Mononuclear cell (primary cell): ENCODE measurements around the gene ADGRG1. TPM values are rescaled to one million over a fixed set of nuclear protein-coding genes. Genes with fewer than 3 reads are reported as not detected.

Experiments used
- H3K27me3 ChIP-seq: 2 replicates; pipeline ENCODE4 v1.6.0; 2011; ENCODE audit warnings: low read length, control low read depth; ENCODE audit not compliant: insufficient read depth
- H3K4me1 ChIP-seq: 2 replicates; pipeline ENCODE4 v1.5.1; 2011; ENCODE audit warnings: mild to moderate bottlenecking, low read length, control low read depth; ENCODE audit not compliant: insufficient read depth
- H3K4me3 ChIP-seq: 2 replicates; pipeline ENCODE4 v1.5.1; 2011; ENCODE audit warnings: mild to moderate bottlenecking, low read length, moderate library complexity
- H3K9me3 ChIP-seq: 2 replicates; pipeline ENCODE4 v1.5.1; 2011; ENCODE audit warnings: low read depth, mild to moderate bottlenecking, control low read depth, low read length
- total RNA-seq: library from RNA; depleted of rRNA; stranded (reverse); fragments of >200 nt; gene quantifications from one replicate; pipeline ENCODE4 v1.2.3, GENCODE V29; 2012

The ADGRG1 gene
- total RNA-seq, 1 donor: 12.2 TPM

DNA sequence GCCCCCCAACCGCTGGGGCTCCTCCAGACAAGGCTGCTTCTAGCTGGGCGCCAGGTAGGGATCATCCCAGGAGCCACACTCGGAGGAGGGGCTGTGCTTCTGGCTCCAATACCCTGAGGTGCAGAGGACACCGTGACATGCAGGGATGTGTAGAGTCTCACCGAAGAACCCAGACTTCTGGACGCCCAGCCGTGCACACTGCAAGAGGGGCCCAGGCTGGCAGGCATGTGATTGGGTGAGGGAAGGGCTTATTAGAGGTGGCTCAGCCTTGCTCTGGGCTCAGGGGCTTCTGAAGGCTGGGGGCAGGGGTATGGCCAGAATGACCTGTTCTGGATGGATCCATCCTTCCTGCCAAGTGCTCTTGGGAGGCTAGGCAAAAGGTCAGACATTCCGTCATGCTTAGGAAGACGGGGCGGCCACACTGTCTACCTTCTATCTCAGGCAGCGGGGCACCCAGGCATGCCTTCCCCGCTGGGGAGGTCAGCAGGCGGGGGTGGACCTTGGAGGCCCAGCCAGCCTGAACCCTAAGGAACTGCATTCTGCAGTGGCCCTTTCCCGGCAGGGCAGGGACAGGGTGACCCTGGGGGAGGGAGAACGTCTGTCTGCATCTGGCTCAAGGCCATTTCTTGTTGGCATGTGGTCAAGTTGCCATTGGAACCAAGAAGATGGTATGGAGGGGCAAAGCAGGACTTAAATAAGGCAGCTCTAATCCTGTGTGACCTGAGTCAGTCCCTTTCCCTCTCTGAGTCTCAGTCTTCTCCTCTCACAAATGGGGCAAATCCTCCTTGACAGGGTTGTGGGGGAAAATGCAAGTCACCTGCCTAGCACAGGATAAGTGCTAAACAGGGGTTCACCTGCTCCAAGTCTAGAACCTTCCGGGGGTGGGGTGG lies 5.8 kb upstream of the ADGRG1 start:
- H3K4me1 ChIP-seq: no peaks in the 10 kb centered on the region
- no peaks in the 10 kb centered on the region for H3K27me3 ChIP-seq
- H3K9me3 ChIP-seq: no peaks in the 10 kb centered on the region
- no peak overlapping the region for H3K4me3 ChIP-seq

- H3K9me3 ChIP-seq: no peaks in the 10 kb centered on the region
- H3K4me3 ChIP-seq: no peak overlapping the region
- peaks cover 3% of the 10 kb centered on the region for H3K27me3 ChIP-seq
- H3K4me1 ChIP-seq: no peaks in the 10 kb centered on the region
Observed at GRCh38 chr16:57623251-57624043, 5.0 kb upstream of the ADGRG1 start.

GRCh38 chr16:57624044-57624688 lies 4.3 kb upstream of the ADGRG1 start:
- peaks cover 5% of the 10 kb centered on the region for H3K27me3 ChIP-seq
- no peaks in the 10 kb centered on the region for H3K4me1 ChIP-seq
- no peak overlapping the region for H3K4me3 ChIP-seq
- no peaks in the 10 kb centered on the region for H3K9me3 ChIP-seq

DNA sequence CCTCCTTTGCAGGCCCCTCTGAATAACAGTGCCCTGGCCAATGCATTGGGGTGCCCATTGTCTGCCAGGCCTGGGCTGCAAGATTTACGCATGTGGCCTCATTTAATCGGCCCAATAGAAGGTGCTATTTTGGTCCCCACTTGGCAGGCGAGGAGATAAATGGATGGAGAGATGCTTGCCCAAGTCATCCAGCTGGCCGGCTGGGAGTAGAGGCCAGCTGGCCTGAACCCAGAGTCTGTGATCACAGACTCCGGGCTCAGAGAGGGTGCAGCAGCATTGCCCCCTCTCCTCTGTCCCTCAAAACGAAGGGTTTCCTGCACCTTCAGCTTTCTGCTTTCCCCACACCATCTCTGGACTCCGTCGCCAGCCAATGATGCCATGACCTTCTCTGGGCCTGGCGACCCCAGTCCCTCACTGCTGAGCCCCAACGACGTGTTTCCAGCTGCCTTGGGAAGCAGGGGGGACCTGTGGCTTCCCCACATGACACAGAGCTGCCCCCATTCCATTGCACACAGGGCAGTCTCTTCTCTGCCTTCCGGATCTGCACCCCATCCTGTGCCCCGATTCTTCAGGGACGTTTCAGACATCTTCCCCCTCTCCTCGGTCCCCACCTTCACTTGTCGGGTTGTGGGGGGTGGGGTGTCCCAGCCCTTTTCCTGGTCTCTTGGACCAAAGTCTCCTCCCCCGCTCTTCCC lies 3.5 kb upstream of the ADGRG1 start:
- Histone ChIP-seq H3K4me1 (no peaks in the 10 kb centered on the region), H3K27me3 (peaks cover 10% of the 10 kb centered on the region), H3K9me3 (no peaks in the 10 kb centered on the region), H3K4me3 (no peak overlapping the region)

- no peaks in the 10 kb centered on the region for H3K4me1 ChIP-seq
- peaks cover 16% of the 10 kb centered on the region for H3K27me3 ChIP-seq
- H3K4me3 ChIP-seq: no peak overlapping the region
- H3K9me3 ChIP-seq: no peaks in the 10 kb centered on the region
Observed at GRCh38 chr16:57626420-57627170, 1.8 kb upstream of the ADGRG1 start.

DNA sequence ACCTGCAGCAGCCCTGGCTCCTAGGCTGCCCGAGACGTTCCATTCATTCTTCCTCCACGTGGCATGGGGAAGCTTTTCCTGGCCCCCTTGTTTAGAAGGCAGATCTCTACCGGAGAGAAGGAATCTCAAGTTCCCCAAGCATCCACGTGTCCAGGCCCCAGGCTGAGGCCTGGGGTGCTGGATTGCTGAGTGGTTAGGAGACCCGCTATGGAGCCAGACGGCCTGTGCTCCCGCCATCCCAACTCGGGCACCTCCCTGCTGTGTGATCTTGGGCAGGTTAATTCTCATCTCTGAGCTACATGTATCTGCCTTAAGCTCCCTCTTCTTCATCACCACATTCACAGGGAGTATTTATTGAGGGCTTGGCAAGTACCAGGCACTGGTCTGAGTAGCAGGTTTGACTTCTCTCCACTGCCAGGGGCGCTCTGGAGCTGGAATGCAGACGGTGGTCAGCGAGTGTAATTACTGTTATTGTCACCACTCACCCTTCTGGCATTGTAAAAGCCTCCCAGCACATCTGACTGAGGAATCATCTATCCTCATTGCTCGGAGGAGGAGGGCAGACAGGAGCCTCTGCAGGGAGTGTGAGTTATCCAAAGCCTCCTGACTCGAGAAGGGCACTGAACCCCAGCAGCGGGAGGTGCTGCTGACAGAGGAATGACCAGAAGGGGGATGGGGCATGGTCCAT lies 1.1 kb upstream of the ADGRG1 start:
- no peaks in the 10 kb centered on the region for H3K9me3 ChIP-seq
- H3K4me1 ChIP-seq: no peaks in the 10 kb centered on the region
- H3K4me3 ChIP-seq: no peak overlapping the region
- H3K27me3 ChIP-seq: peaks cover 16% of the 10 kb centered on the region

DNA sequence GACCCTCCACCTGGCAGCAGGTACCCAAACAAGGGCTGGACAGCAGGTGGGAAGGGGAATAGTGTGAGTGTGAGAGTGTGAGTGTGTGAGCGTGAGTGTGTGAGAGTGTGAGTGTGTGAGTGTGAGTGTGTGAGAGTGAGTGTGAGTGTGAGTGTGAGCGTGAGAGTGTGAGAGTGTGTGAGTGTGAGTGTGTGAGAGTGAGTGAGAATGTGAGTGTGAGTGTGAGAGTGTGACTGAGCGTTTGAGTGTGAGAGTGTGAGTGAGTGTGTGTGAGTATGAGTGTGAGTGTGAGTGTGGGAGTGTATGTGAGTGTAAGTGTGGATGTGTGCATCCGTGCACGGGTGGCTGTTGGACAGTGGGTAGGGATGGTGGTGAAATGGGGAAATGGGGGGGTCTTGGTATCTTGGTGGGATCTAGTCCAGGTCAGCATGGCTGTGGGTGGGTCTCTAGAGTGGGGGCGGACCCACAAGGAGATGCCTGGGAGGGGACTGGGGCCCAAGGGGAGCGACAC lies 408 bp downstream of the ADGRG1 start:
- Histone ChIP-seq H3K27me3 (peaks cover 16% of the 10 kb centered on the region), H3K4me3 (no peak overlapping the region), H3K4me1 (no peaks in the 10 kb centered on the region), H3K9me3 (no peaks in the 10 kb centered on the region)

GRCh38 chr16:57629516-57630406 lies 1.3 kb downstream of the ADGRG1 start:
- Histone ChIP-seq H3K9me3 (no peaks in the 10 kb centered on the region), H3K27me3 (peaks cover 16% of the 10 kb centered on the region), H3K4me1 (no peaks in the 10 kb centered on the region), H3K4me3 (no peak overlapping the region)

DNA sequence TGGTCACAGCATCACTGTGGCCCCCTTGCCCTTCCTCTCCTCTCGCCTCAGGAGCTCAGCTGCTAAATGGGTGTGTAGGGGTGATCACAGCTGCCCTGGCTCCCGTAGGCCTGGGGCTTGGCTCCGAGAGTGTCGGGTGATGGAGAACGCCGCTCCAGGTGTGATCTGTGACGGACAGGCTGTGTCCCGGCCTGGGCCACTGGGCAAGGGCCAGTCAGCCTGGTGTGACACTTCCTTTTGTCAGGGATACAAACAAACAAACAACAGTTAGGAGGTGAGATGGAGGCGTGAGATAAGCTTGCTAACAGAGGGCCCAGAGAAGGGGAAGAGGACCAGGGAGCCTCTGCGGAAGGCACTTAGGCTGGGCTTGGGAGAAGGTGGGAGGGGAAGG lies 2.0 kb downstream of the ADGRG1 start:
- Histone ChIP-seq H3K4me1 (no peaks in the 10 kb centered on the region), H3K9me3 (no peaks in the 10 kb centered on the region), H3K27me3 (peaks cover 16% of the 10 kb centered on the region), H3K4me3 (no peak overlapping the region)

DNA sequence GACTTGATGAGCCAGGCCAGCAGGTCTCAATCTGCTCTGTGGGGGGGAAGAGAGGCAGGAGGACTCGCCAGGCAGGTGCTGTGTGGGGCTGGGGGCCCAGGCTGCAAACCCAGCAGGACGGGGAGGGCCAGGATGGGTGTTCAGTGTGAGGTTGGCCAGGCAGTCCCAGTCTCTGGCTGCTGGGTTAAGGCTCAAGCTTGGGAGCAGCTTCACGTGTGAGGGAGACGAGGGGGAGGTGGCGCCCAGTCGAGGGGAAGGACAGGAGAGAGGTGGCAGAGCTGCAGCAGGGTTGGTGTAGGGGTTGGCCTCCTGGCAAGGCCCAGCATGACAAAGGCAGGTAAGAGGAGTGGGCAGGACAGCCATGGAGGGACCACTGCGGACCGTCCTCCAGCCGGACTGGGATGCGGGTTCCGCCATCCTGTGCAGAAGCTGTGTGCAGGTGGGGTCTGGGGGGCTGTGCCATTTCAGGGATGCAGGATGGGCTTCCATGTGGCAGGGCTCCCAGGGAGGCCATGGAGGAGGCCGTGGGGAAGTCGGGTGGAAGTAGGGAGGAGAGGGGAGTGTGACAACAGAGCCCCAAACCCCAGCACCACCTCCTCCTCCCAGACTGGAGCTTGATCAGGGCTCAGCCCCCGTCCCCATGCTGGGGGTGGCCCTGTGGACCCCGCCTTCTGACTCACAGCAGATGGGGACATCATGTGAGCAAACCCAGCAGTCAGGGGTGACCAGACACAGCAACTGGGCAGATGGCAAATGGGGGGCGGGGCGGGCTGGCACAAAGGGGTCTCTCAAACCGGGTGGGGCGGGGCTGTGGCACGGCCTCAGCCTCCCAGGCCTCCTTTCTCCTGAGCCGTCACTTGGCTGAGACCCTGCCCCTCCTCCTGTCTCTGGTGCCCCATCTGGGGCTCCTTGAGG lies 2.8 kb downstream of the ADGRG1 start:
- H3K27me3 ChIP-seq: peaks cover 16% of the 10 kb centered on the region
- H3K4me3 ChIP-seq: no peak overlapping the region
- no peaks in the 10 kb centered on the region for H3K4me1 ChIP-seq
- no peaks in the 10 kb centered on the region for H3K9me3 ChIP-seq

DNA sequence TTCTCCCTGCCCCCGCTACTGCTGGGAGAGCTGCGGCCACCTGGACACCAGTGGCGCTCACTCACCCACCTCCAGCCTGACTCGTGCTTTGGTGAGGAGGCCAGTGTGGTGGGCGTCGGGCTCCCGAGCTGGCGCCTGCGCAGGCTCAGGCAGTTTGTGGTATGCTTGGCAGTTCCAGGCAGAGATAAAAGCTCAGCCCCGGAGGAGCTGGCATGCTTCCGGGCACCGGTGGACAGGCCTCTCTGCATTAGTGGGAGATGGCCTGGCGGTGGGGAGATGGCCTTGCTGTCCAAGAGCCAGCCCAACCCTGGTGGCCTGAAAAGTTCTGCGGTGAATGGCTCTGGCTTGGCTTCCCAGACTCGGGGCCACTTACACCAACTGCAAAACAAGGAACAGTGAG lies 4.1 kb downstream of the ADGRG1 start:
- H3K4me1 ChIP-seq: no peaks in the 10 kb centered on the region
- H3K27me3 ChIP-seq: peaks cover 16% of the 10 kb centered on the region
- no peak overlapping the region for H3K4me3 ChIP-seq
- no peaks in the 10 kb centered on the region for H3K9me3 ChIP-seq

- H3K27me3 ChIP-seq: peaks cover 12% of the 10 kb centered on the region
- no peaks in the 10 kb centered on the region for H3K4me1 ChIP-seq
- H3K4me3 ChIP-seq: no peak overlapping the region
- H3K9me3 ChIP-seq: no peaks in the 10 kb centered on the region
Observed at GRCh38 chr16:57633383-57634064, 5.1 kb downstream of the ADGRG1 start.
